LNCAP (cell line): Measurements from ENCODE around the gene HOXC5.

Experiments
- CTCF ChIP-seq: fragments of 450-650 bp; IDR thresholded peaks from 2 replicates; pipeline ENCODE4 v1.5.1; 2017; ENCODE audit warnings: mild to moderate bottlenecking

HOXC5 gene

GRCh38 chr12:54032627-54033100, at the start of gene HOXC5:
TSS of gene HOXC5 (plus strand) at chr12:54033050. CDS start at chr12:54033123, 73 bp downstream.
- TF ChIP-seq CTCF, result peak; percentile 96

GRCh38 chr12:53983568-53983949, 49.3 kb upstream of the HOXC5 start:
- TF ChIP-seq CTCF, result no peak

GRCh38 chr12:53983950-53984572, 48.8 kb upstream of the HOXC5 start:
- no peak for TF ChIP-seq CTCF

- peak; percentile 50; the same call in 1 of the 2 replicates for TF ChIP-seq CTCF
These were observed 47.8 kb upstream of the HOXC5 start, which contains the start of gene HOXC10 for GRCh38 chr12:53984901-53985691. TSS of gene HOXC10 (plus strand) at chr12:53985146. CDS start at chr12:53985260, 114 bp downstream.

- TF ChIP-seq CTCF, result no peak
These were observed 47.2 kb upstream of the HOXC5 start for GRCh38 chr12:53985692-53985993.

- TF ChIP-seq CTCF, result no peak
These were observed 46.7 kb upstream of the HOXC5 start for GRCh38 chr12:53985994-53986685.

GRCh38 chr12:53986686-53987483, 46.0 kb upstream of the HOXC5 start:
- TF ChIP-seq CTCF, result no peak
